Liver (tissue), 3 donors: ENCODE measurements around the gene GALNT8.

Experiments used
- CTCF ChIP-seq: fragments of 150-350 bp; IDR thresholded peaks from 2 replicates; pipeline ENCODE4 v1.5.1; 2017; ENCODE audit warnings: improper control_type of control experiment, low read depth, low read length; ENCODE audit not compliant: missing input control
- SP1 ChIP-seq: IDR thresholded peaks from 2 replicates; pipeline ENCODE4 v1.6.1; 2018; ENCODE audit warnings: antibody characterized with exemption, mild to moderate bottlenecking
- TAF1 ChIP-seq: conservative IDR thresholded peaks from 2 replicates; pipeline ENCODE4 v1.6.1; 2016; ENCODE audit warnings: antibody characterized with exemption, mild to moderate bottlenecking
- donor health status: healthy.
- donor health status: healthy.

- TF ChIP-seq CTCF (no peak), SP1 (no peak), TAF1 (no peak)
Measured at GRCh38 chr12:4813741-4814140, 93.5 kb downstream of the GALNT8 start.
